GM12873 (cell line): Measurements from ENCODE around the gene PCDH19.

Experiments
- TF ChIP-seq, protein P1 (sequence below): IDR thresholded peaks from 2 replicates; pipeline ENCODE4 v1.5.1; 2012; ENCODE audit warnings: low read depth, mild to moderate bottlenecking, moderate library complexity, low read length, control low read depth; ENCODE audit not compliant: insufficient read depth; ENCODE audit errors: missing control alignments

PCDH19 gene

DNA sequence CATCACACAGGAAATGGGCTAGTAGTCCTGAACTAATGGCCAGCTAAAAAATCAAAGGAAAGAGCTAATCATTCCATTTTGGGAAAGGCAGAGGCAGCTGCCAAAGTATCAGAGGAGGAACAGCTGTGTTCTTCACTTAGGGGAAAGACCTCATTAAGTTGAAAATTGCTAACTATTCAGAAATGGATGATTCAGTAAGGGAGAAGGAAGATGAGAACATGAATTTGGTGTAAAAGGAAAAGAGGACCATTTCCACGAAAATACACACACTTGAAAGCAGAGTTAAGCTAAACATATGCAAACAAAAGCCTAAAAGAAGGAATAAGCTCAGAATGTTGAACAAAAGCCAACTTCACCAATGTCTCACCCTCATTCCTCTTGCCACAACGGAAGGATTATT, 90.4 kb downstream of the PCDH19 start:
- TF ChIP-seq, protein P1, sequence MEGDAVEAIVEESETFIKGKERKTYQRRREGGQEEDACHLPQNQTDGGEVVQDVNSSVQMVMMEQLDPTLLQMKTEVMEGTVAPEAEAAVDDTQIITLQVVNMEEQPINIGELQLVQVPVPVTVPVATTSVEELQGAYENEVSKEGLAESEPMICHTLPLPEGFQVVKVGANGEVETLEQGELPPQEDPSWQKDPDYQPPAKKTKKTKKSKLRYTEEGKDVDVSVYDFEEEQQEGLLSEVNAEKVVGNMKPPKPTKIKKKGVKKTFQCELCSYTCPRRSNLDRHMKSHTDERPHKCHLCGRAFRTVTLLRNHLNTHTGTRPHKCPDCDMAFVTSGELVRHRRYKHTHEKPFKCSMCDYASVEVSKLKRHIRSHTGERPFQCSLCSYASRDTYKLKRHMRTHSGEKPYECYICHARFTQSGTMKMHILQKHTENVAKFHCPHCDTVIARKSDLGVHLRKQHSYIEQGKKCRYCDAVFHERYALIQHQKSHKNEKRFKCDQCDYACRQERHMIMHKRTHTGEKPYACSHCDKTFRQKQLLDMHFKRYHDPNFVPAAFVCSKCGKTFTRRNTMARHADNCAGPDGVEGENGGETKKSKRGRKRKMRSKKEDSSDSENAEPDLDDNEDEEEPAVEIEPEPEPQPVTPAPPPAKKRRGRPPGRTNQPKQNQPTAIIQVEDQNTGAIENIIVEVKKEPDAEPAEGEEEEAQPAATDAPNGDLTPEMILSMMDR: no peak

DNA sequence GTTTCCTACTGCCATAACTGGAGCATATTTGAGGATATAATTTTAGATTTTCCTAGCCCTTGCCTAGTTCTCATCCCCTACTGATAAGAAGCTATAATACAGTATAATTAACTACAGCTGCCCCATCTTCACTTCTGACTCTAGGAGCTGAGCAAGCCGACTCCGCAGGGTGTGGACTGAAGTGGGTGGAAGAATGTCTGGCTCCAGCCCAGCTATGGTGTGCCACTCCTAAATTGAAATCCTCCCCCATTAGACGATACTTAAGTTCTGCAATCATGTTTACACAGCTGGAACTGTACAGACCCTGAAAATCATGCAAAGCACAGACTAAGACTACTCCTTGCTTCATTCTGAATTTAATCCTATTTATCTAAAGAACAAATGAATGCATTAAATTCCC, 93.1 kb downstream of the PCDH19 start:
- TF ChIP-seq, protein P1: no peak

DNA sequence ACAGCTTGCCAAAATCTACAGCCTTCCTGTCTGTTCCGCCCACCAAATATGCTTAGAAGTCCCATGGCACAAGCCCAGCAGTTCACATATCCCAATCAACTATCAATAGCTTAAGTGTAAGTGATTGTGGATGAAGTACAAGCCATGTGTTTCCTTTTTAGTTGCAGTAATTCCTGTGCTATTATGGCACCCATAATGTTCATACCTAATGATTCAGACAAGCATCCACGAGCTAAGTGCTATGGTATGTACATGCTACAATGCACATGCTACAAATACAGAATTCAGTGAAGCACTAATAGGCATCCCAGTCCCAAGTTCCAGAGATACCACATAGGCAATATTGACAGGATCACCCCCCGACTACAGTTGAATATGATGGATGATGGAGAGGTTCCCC, 94.5 kb downstream of the PCDH19 start:
- TF ChIP-seq, protein P1: no peak

DNA sequence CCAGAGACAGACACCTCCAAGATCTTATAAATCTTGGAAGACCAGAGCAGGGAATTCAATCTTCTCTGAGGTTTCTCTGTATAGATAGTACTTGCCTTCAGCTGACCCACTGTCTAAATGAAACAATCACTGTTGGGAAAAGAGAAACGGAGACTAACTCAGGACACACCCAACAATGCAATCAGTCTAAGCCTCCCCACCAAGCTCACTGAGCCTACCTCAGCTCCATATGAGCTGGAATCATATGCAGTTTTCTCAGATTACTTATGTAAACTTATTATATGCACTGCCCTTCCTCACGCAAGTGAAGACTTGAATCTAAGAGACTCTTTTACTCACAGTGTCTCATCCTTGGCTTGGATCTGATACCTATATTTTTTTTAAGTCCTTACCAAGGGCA, 110.5 kb downstream of the PCDH19 start:
- TF ChIP-seq, protein P1: no peak

DNA sequence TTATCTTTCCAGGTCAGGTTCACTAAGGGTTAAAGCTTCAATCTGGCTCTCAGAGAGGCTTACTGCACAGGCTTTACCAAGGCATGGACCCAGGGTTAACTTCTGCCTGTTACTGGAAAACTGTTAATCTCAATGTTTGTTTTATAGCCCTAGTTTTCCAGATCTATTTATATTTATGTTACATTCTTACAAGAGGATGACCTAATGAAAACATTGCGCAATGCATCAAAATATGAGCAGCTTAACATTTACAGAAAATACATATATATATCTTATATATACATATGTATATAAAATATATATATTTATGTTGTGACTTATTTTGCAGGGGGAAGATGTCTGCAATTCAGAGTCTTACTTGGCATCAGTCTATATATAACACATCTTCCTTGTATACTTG, 112.3 kb downstream of the PCDH19 start:
- TF ChIP-seq, protein P1: no peak

DNA sequence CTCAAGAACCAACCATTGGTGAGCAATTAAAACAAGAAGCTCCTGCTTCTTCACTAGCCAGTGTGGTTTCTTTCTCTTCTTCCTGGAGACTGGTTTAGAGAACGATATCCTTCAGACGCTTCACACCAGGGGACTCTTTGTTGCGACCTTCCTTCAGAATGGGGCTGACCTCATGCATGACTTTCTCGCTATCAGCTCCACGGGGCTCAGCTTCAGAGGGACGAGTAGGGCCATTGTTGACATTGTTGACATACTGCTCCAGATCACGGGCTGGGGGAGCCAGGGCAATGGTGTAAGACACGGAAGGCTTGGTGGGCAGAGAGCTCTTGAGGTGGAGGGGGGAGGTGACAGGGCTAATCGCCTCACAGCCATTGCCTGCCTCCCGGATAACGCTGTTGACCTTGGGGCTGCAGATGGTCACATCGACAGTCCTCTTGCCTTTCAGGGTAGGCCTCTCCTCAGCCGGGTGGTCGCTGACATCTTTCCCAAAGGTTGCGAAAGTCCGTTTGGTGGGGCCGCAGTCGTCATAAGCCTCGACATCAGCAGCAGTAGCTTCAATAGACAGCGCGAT, 113.8 kb downstream of the PCDH19 start:
- TF ChIP-seq, protein P1: no peak

DNA sequence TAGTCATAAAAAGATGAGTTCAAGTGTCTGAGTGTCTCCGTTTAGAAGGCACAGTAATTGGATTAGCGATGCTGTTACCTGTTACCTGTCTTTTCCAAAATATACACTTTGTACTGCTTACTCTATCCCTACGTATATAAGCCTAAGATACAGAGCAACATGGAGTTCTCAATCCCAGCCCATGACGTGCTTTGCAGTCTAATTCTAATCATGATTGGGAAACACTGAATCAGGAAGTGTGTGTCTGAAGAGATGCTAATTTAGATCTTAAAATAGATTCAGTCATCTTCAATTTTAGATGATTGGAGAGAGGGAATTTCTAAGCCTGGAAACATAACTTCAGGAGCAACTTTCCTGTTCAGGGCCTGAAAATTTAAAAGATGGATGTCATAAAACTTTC, 115.1 kb downstream of the PCDH19 start:
- TF ChIP-seq, protein P1: no peak
